Measurements from ENCODE around the gene CREBBP. TPM values are rescaled to one million over a fixed set of nuclear protein-coding genes. Genes with fewer than 3 reads are reported as not detected.

CREBBP gene
- total RNA-seq, 1 donor = 28.2 TPM

GRCh38 chr16:3863587-3863986 is 16.9 kb downstream of the CREBBP start:
- peaks cover 12% of the 10 kb centered on the region for H3K4me1 ChIP-seq (ENCODE audit: insufficient read depth, low read length)
- peaks cover 94% of the 10 kb centered on the region for H4K20me1 ChIP-seq (ENCODE audit: insufficient read depth, low read length)
- no peaks in the 10 kb centered on the region for H3K27me3 ChIP-seq (ENCODE audit: insufficient read depth, low read length)
- H3K79me2 ChIP-seq (ENCODE audit: insufficient read depth, low read length) = peaks cover 99% of the 10 kb centered on the region
- DNase-seq (ENCODE audit: insufficient read length, low spot score, missing footprints) = no peak
- H3K4me2 ChIP-seq (ENCODE audit: insufficient read depth, low read length) = no peak overlapping the region
- no peaks in the 10 kb centered on the region for H3K9me3 ChIP-seq (ENCODE audit: low read depth, low read length)
- H2AFZ ChIP-seq (ENCODE audit: low read length) = no peak overlapping the region
- no peak overlapping the region for H3K27ac ChIP-seq (ENCODE audit: low read depth, low read length)
- no peaks in the 10 kb centered on the region for H3K36me3 ChIP-seq (ENCODE audit: insufficient read depth, low read length)
- H3K4me3 ChIP-seq (ENCODE audit: insufficient read depth, low read length) = no peak overlapping the region
- TF ChIP-seq CTCF (IDR thresholded peaks at IDR 0.05; ENCODE audit: extremely low read depth, low read depth, low read length) = no peak

GRCh38 chr16:3861808-3862451 is 18.6 kb downstream of the CREBBP start:
- no peaks in the 10 kb centered on the region for H3K27me3 ChIP-seq (ENCODE audit: insufficient read depth, low read length)
- no peak for TF ChIP-seq CTCF (IDR thresholded peaks at IDR 0.05; ENCODE audit: extremely low read depth, low read depth, low read length)
- H3K27ac ChIP-seq (ENCODE audit: low read depth, low read length) = no peak overlapping the region
- H3K9me3 ChIP-seq (ENCODE audit: low read depth, low read length) = no peaks in the 10 kb centered on the region
- H3K4me3 ChIP-seq (ENCODE audit: insufficient read depth, low read length) = no peak overlapping the region
- H2AFZ ChIP-seq (ENCODE audit: low read length) = no peak overlapping the region
- peaks cover 27% of the 10 kb centered on the region for H3K4me1 ChIP-seq (ENCODE audit: insufficient read depth, low read length)
- peaks cover 99% of the 10 kb centered on the region for H3K79me2 ChIP-seq (ENCODE audit: insufficient read depth, low read length)
- peaks cover 95% of the 10 kb centered on the region for H4K20me1 ChIP-seq (ENCODE audit: insufficient read depth, low read length)
- peak overlapping the region; percentile 54 for H3K4me2 ChIP-seq (ENCODE audit: insufficient read depth, low read length)
- DNase-seq (ENCODE audit: insufficient read length, low spot score, missing footprints) = peak; percentile 74
- no peaks in the 10 kb centered on the region for H3K36me3 ChIP-seq (ENCODE audit: insufficient read depth, low read length)

GRCh38 chr16:3859889-3860288 is 20.6 kb downstream of the CREBBP start:
- Histone ChIP-seq H3K4me2 (ENCODE audit: insufficient read depth, low read length) (no peak overlapping the region), H3K27me3 (ENCODE audit: insufficient read depth, low read length) (no peaks in the 10 kb centered on the region), H2AFZ (ENCODE audit: low read length) (no peak overlapping the region), H3K4me1 (ENCODE audit: insufficient read depth, low read length) (peaks cover 31% of the 10 kb centered on the region), H3K4me3 (ENCODE audit: insufficient read depth, low read length) (no peak overlapping the region), H3K36me3 (ENCODE audit: insufficient read depth, low read length) (no peaks in the 10 kb centered on the region), H3K79me2 (ENCODE audit: insufficient read depth, low read length) (peaks cover 99% of the 10 kb centered on the region), H4K20me1 (ENCODE audit: insufficient read depth, low read length) (peaks cover 95% of the 10 kb centered on the region), H3K9me3 (ENCODE audit: low read depth, low read length) (no peaks in the 10 kb centered on the region), H3K27ac (ENCODE audit: low read depth, low read length) (no peak overlapping the region)
- DNase-seq (ENCODE audit: insufficient read length, low spot score, missing footprints) = no peak
- no peak for TF ChIP-seq CTCF (IDR thresholded peaks at IDR 0.05; ENCODE audit: extremely low read depth, low read depth, low read length)

GRCh38 chr16:3858801-3859200 is 21.7 kb downstream of the CREBBP start:
- Histone ChIP-seq H3K4me1 (ENCODE audit: insufficient read depth, low read length) (peaks cover 31% of the 10 kb centered on the region), H3K4me3 (ENCODE audit: insufficient read depth, low read length) (no peak overlapping the region), H3K79me2 (ENCODE audit: insufficient read depth, low read length) (peaks cover 99% of the 10 kb centered on the region), H3K4me2 (ENCODE audit: insufficient read depth, low read length) (no peak overlapping the region), H3K27ac (ENCODE audit: low read depth, low read length) (no peak overlapping the region), H3K27me3 (ENCODE audit: insufficient read depth, low read length) (no peaks in the 10 kb centered on the region), H4K20me1 (ENCODE audit: insufficient read depth, low read length) (peaks cover 95% of the 10 kb centered on the region), H3K36me3 (ENCODE audit: insufficient read depth, low read length) (no peaks in the 10 kb centered on the region), H2AFZ (ENCODE audit: low read length) (no peak overlapping the region), H3K9me3 (ENCODE audit: low read depth, low read length) (no peaks in the 10 kb centered on the region)
- no peak for TF ChIP-seq CTCF (IDR thresholded peaks at IDR 0.05; ENCODE audit: extremely low read depth, low read depth, low read length)
- no peak for DNase-seq (ENCODE audit: insufficient read length, low spot score, missing footprints)

All from osteoblast (primary cell).